Glutamatergic neuron (in vitro differentiated cells): ENCODE data around the gene KIZ. TPM values are rescaled to one million over a fixed set of nuclear protein-coding genes. Genes with fewer than 3 reads are reported as not detected.

Experiments
- DNase-seq: peaks from one replicate; pipeline ENCODE4 v3.0.0; 2022
- H3K27ac Mint-ChIP-seq: one replicate; pipeline ENCODE4 v1.8.0; 2020; ENCODE audit warnings: mild to moderate bottlenecking, mixed read lengths, inconsistent platforms; ENCODE audit not compliant: unreplicated experiment
- H3K27me3 Mint-ChIP-seq: one replicate; pipeline ENCODE4 v1.8.0; 2020; ENCODE audit warnings: mild to moderate bottlenecking, moderate library complexity, mixed read lengths, inconsistent platforms; ENCODE audit not compliant: unreplicated experiment
- H3K36me3 Mint-ChIP-seq: one replicate; pipeline ENCODE4 v1.8.0; 2020; ENCODE audit warnings: mild to moderate bottlenecking, mixed read lengths, inconsistent platforms; ENCODE audit not compliant: unreplicated experiment
- H3K4me1 Mint-ChIP-seq: one replicate; pipeline ENCODE4 v1.8.0; 2020; ENCODE audit warnings: mild to moderate bottlenecking, low read depth, mixed read lengths, inconsistent platforms; ENCODE audit not compliant: unreplicated experiment
- H3K4me3 Mint-ChIP-seq: one replicate; pipeline ENCODE4 v1.8.0; 2020; ENCODE audit warnings: mild to moderate bottlenecking, mixed read lengths, inconsistent platforms; ENCODE audit not compliant: unreplicated experiment
- H3K9me3 Mint-ChIP-seq: one replicate; pipeline ENCODE4 v1.8.0; 2020; ENCODE audit warnings: mild to moderate bottlenecking, moderate library complexity, mixed read lengths, inconsistent platforms; ENCODE audit not compliant: unreplicated experiment
- total RNA-seq: library from RNA; stranded (reverse); fragmentation: NEBNext Ultra II Directional; extraction: Animal tissue kit (Norgen Biotek cat#: 25700); gene quantifications from one replicate; pipeline ENCODE4 v1.2.1, GENCODE V29; 2021; ENCODE audit not compliant: unreplicated experiment
- TF ChIP-seq, protein P1 (sequence below): fragments of 200-600 bp; sonication (generic); IDR thresholded peaks from one replicate; pipeline ENCODE4 v1.5.0; 2021; ENCODE audit not compliant: partially characterized antibody, unreplicated experiment

Gene KIZ
- total RNA-seq, 1 donor from 2014 or later = 17.7 TPM

DNA sequence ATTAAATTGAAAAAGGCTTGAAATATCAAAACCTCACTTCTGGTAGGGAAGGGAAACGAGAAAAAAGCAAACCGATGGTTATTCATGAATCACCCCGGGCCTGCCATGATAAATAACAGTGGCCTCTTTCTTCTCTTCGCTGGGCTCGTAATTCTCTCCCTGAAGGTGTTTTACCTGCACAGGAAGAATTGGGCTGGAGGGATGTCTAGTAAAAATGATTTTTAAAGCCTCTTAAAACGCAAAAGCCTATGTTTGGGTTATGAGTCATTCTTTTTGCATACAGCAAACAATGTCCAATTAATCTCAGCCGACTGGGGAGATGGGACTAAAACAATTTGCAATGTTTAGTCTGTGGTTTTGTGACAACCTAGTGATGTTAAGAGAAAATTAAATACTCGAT, 36.5 kb upstream of the KIZ start:
- Mint-ChIP-seq H3K27me3 (no peaks in the 10 kb centered on the region), H3K4me1 (peaks cover 5% of the 10 kb centered on the region), H3K9me3 (no peaks in the 10 kb centered on the region), H3K36me3 (no peaks in the 10 kb centered on the region), H3K27ac (no peak overlapping the region), H3K4me3 (no peak overlapping the region)
- no peak for DNase-seq
- TF ChIP-seq, protein P1, sequence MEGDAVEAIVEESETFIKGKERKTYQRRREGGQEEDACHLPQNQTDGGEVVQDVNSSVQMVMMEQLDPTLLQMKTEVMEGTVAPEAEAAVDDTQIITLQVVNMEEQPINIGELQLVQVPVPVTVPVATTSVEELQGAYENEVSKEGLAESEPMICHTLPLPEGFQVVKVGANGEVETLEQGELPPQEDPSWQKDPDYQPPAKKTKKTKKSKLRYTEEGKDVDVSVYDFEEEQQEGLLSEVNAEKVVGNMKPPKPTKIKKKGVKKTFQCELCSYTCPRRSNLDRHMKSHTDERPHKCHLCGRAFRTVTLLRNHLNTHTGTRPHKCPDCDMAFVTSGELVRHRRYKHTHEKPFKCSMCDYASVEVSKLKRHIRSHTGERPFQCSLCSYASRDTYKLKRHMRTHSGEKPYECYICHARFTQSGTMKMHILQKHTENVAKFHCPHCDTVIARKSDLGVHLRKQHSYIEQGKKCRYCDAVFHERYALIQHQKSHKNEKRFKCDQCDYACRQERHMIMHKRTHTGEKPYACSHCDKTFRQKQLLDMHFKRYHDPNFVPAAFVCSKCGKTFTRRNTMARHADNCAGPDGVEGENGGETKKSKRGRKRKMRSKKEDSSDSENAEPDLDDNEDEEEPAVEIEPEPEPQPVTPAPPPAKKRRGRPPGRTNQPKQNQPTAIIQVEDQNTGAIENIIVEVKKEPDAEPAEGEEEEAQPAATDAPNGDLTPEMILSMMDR = no peak

DNA sequence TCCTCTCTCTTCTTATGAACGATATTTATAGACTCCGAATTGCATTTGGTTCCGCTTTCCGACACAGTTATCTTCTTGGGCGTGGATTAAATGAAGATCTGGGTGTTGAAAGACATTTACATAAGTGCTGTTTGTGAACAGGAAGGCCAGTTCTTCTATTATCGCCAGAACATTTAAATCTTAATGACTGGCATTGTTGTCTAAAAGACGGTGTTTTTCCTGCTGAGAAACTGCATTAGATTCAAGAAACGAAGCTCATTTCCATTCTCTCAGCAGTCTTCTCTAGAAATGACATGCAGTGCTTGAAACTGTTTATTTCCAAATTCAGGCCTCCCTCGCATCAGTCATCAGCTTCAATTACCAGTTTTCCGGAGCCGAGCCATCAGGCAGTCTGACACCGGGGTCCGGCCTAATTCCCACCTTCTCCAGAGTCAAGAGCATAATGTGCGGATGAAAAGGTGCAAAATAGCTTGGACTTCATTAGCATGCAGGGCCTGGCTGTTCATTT, 35.7 kb upstream of the KIZ start:
- Mint-ChIP-seq H3K9me3 (no peaks in the 10 kb centered on the region), H3K27me3 (no peaks in the 10 kb centered on the region), H3K27ac (no peak overlapping the region), H3K4me1 (peaks cover 5% of the 10 kb centered on the region), H3K4me3 (no peak overlapping the region), H3K36me3 (no peaks in the 10 kb centered on the region)
- no peak for DNase-seq
- TF ChIP-seq, protein P1 = no peak

DNA sequence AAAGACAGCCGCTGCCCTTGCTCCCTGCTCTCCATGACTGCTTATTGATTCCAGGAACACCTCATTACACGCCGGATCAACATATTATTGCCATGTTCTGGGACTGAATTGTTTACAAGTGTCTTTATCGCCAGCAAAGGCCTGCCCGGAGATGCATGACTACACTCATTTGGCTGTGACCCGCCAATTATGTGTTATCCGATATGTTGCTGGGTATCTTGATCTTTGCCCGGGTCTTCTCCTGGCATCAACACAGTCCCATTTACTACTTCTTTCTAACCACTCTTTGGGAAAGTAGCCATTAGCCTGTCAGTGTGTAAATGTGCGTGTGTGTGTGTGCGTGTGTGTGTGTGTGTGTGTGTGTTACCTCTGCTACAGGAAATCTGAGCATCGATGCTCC, 35.2 kb upstream of the KIZ start:
- H3K27ac Mint-ChIP-seq = no peak overlapping the region
- peaks cover 2% of the 10 kb centered on the region for H3K9me3 Mint-ChIP-seq
- no peaks in the 10 kb centered on the region for H3K27me3 Mint-ChIP-seq
- H3K36me3 Mint-ChIP-seq = no peaks in the 10 kb centered on the region
- no peak for DNase-seq
- TF ChIP-seq, protein P1 = no peak
- H3K4me3 Mint-ChIP-seq = no peak overlapping the region
- peaks cover 5% of the 10 kb centered on the region for H3K4me1 Mint-ChIP-seq

DNA sequence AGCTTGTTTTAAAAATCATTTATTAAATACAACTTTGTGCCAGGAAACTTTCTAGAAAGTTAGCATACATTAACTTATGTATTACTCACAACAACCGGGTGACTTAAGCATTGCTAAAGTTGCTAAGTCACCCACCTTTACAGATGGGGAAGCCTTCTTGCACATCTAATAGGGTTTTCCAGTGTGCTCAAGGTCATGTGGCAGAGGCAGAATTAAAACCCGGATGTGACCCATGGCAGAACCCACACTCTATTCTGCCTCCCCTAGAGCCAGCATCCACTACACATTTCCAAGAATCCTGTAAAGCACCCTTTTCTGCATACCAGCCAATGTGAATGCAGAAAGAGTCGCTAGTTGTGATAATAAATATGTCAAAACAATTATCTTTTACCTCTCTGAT, 33.1 kb upstream of the KIZ start:
- H3K9me3 Mint-ChIP-seq = peaks cover 2% of the 10 kb centered on the region
- H3K27me3 Mint-ChIP-seq = no peaks in the 10 kb centered on the region
- TF ChIP-seq, protein P1 = no peak
- no peak for DNase-seq
- no peaks in the 10 kb centered on the region for H3K36me3 Mint-ChIP-seq
- no peak overlapping the region for H3K27ac Mint-ChIP-seq
- H3K4me3 Mint-ChIP-seq = no peak overlapping the region
- peaks cover 5% of the 10 kb centered on the region for H3K4me1 Mint-ChIP-seq

DNA sequence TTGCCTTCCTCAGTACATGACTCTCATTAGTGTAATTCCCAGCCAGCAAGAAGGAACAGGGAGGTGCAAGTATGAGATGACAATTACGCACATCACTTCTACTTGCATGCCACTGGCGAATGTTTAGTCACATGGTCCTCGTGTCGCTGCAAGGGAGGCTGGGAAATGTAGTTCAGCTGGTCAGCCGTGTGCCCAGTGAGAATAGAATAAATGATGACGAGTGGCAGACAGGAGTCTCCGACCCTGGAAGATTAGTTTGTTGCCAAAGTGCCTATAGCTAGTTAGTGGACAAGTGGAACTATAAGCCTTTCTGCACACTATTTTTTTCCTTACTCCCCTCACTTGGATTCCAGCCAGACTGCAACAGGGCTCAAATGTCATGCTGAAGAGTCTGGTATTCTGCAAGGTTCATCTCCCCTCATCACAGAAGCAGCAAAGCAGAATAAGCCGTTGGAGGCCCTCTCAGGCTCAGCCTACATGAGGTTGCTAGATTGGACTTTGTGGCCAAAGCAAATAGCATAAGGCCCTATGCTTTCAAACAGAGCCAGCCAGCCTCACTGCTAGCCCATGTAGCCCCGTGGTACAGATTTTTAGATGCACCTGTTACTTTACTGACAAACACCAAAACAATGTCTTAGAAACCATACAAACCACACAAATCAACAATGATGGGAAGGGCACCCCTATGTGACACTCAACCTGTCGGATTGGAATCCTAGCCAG, 29.4 kb upstream of the KIZ start:
- DNase-seq = peak; percentile 41
- Mint-ChIP-seq H3K36me3 (no peaks in the 10 kb centered on the region), H3K4me3 (no peak overlapping the region), H3K9me3 (peaks cover 9% of the 10 kb centered on the region), H3K27ac (no peak overlapping the region), H3K4me1 (peaks cover 6% of the 10 kb centered on the region), H3K27me3 (peaks cover 14% of the 10 kb centered on the region)
- TF ChIP-seq, protein P1 = no peak
